LoVo (cell line): ENCODE data around the gene IP6K2.
"Not testable (repeated sequence)": the region's sequence is repeated elsewhere in the genome, so short reads cannot be mapped to it uniquely, and the experiment has no call there.

Experiments used
- DNase-seq: peaks from one replicate; pipeline ENCODE4 v3.0.0-alpha.2; 2016; ENCODE audit warnings: low spot score

The IP6K2 gene

DNA sequence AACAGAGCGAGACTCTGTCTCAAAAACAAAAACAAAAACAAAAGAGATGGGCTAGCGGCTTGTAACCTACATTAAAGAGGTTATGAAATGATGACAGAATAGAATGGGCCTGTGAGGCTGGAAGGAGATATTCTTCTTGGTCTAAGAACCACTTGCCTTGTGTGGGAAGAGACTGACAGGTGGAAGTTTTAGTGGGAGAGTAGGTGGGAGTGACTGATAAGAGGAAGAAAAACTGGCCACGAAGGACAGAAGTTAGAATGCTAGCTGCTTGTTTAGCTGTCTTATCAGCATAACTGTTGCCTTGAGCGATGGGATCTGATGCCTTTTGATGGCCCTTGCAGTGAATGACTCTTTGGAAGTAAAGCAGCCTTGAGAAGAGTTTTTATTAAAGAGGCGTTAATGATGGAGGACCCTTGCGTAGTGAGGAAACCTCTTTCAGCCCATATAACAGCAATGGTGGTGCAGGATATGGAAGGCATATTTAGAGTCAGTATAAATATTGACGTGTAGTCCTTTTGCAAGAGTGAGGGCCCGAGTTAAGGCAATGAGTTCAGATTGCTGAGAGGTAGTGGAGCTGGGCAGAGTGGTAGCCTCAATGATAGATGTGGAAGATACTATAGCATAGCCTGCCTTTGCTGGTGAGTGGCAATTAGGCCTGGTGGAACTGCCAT lies 8.3 kb upstream of the IP6K2 start:
- not testable (repeated sequence) for DNase-seq

DNA sequence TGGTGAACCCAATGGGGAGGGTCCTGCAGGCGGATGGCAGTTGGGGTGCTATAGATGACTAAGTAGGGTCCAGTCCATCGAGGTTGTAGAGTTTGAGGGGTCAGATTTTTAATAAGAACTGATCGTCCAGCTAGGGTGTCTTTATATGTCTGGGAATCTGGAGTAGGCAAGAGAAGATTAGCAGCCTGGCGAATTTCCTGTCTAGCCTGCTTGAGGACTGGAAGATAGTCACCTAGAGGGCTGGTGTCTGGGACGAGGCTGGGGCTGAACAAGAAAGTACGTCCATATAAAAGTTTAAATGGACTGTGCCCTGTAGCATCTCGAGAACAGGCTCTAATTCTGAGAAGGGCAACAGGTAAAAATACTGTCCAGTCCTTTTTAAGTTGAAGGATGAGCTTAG lies 6.7 kb upstream of the IP6K2 start:
- DNase-seq: no peak

DNA sequence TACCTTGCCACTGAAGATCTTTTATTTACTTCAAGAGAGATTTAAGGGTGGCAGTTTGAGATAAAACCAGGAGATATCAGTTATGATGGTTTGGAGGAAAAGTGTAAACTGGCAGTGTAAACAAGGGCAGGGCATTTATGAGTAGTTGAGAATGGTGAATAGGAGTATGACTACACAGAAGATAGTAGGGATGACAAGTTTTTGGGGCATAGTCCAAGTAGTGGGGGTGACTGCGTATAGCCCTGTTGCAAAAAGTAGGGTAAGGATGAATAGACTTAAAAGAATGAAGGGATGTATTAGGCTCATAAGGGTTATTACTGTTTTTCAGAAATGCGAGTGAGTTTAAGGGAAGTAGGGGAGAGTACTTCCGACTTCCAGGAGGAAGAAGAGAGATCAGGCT lies 6.3 kb upstream of the IP6K2 start:
- DNase-seq: not testable (repeated sequence)

DNA sequence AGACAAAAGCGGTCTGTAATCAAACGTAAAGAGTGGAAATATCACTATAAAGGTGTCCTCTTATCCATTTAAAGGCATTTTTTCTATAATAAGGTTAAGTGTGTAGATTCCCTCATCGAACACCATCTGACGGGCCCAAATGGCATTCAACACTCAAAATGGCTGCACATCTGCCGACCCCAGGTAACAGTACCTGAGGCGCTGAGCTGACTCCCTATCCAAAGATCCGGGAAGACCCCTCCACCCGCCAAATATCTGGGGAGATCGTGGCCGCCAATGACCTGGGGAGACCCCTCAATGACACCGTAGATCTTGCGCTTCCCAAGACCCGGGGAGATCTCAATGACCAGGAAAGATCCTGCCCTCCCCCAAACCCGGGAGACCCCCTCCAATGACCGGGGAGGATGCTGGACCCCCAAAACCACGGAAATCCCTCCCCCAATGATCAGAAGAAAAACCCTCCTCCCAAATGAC lies 476 bp downstream of the IP6K2 start:
- peak; percentile 29 for DNase-seq

DNA sequence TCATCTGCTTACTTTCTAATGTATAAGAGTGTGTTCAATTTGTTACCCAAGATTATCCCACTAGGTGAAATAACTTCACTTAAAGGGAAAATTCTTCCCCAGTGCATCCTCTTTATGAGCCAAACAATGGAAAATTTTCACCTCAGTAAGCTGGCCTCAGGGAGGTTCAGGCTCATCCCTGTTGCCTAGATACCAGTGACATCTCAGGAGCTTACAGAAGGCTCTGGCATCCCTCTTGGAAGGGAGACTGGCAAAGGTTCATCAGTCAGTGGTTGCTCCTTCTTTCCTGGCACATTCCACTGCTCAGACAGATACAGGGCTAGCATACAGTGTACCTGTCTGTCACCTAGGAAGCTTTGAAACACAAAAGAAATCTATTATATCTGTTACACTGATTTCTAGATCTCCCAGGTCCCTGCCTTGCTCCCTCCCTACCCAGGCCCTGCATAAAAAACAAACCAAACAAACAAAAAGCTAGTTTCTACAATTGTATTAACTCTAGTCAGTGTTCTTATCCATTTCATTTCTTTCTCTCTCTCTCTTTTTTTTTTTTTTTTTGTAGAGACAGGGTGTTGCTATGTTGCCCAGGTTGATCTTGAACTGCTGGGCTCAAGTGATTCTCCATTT lies 1.7 kb downstream of the IP6K2 start:
- peak; percentile 28 for DNase-seq

DNA sequence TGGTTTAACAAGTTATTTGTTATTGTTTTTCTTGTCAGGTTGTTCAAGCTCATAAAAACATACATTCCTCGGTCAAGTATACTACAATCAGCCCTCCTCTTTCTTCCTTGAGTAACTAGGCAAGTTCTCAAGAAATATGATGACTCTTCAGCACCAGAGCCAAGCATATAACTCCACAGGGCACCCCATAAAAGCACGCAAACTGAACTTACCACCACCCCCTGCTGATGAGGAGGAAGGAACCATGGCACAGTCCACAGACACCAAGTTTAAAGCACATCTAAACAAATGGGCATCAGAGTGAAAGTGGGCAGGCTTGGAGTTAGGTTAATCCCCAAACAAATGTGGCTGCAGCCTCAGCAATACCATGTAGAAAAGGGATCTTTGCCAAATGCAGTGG lies 5.3 kb downstream of the IP6K2 start:
- DNase-seq: peak; percentile 38

DNA sequence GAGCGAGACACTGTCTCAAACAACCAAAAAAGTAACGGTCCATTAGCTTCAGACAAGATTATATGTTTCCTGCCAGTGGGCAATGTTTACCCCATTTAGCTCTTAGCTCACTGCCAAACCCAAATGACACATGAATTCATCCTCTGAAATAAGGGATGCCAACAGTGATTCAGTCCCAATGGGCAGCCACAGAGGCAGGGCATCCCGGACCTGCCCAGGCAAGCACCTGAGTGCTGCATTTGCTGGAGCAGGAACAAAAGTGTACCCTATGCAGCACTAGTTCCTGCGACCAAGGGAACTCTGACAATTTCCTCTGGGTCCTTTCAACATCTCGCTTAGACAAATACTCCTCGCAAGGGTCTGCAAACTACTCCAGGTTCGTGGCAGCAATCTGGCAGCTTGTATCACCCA lies 8.0 kb downstream of the IP6K2 start:
- no peak for DNase-seq

DNA sequence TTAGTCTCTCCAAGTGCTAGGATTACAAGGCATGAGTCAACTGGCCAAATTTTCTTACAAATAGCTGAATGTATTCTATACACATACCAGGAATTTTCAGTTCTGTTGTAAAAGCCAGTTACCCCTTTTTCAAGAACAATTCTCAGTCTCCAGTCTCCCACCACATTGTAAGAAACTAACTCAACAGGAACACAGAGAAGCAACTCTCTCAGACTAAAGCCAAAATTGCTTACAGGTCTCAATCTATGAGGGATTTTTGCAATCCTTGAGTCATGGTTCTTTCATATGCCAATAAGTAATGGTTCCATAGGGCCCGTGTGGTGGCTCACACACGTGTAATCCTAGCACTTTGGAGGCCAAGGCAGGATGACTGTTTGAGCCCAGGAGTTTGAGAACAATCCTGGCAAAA lies 8.5 kb downstream of the IP6K2 start:
- no peak for DNase-seq

DNA sequence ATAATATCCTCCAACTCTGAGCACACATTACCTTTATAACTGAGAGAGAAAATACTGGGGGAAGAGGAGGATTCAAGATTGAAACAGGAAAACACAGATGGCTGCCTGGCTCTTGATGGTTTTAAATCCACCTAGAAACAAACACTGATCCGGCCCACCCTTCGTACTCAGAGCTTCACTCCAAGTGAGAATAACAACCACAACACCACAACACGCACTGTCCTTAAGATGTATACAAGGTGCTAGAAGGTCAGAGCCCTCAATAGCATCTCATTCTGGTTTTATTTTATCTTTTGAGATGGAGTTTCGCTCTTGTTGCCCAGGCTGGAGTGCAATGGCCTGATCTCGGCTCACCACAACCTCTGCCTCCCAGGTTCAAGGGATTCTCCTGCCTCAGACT lies 9.9 kb downstream of the IP6K2 start:
- DNase-seq: no peak

DNA sequence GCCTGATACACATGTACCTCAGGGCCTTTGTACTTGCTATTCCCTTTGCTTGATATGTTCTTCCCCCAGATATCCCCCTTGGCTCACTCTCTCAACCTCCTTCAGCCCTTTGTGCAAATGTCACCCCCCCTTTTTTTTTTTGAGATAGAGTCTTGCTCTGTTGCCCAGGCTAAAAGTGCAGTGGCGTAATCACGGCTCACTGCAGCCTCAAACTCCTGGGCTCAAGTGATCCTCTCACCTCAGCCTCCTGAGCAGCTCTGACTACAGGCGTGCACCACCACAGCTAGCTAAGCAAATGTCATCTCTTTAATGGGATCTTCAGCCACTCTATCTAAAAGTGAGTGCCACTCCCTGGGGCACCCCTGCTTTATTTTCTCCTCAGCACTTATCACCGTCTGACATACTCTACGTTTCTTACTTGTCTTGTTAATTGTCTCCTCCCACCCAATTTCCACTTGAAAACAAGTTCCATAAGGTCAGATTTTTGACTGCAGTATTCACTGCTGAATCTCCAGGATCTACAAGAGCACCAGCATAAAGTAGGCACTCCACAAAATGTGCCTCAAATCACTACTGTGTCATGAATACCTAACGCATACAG lies 14.6 kb downstream of the IP6K2 start:
- DNase-seq: no peak

DNA sequence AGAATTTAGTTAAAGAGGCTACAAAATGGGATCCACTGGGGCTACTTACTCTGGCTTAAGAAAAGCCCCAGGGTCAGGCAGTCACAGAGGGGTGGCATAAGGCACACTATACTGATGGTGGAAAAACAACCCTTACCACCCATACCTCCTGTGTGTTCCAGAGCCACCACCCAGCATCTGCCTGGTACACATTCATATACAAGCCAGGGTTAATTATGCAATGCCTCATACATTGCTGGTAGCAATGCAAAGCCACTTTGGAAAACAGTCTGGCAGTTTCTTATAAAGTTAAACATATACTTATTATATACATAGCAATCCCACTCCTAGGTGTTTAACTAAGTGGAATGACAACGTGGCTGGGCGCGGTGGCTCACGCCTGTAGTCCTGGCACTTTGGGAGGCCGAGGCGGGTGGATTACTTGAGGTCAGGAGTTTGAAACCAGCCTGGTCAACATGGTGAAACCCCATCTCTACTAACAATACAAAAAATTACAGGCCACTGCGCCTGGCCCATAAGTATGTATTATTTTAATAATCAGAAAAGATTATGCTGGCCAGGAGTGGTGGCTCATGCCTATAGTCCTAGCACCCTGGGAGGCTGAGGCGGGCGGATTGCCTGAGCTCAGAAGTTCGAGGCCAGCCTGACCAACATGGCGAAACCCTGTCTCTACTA lies 16.2 kb downstream of the IP6K2 start:
- DNase-seq: no peak

DNA sequence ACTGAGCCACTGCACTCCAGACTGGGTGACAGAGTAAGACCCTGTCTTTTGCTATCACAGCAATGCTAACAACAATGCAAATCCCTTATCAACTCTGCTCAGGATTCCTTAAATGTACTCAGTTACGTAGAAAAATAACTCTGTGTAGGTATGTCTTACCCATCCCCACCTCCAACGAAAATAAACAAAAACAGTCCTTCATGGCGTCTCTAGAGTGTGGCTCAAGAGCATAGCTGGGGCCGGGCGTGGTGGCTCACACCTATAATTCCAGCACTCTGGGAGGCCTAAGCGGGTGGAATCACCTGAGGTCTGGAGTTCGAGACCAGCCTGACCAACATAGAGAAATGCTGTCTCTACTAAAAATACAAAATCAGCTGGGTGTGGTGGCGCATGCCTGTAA lies 18.1 kb downstream of the IP6K2 start:
- no peak for DNase-seq

DNA sequence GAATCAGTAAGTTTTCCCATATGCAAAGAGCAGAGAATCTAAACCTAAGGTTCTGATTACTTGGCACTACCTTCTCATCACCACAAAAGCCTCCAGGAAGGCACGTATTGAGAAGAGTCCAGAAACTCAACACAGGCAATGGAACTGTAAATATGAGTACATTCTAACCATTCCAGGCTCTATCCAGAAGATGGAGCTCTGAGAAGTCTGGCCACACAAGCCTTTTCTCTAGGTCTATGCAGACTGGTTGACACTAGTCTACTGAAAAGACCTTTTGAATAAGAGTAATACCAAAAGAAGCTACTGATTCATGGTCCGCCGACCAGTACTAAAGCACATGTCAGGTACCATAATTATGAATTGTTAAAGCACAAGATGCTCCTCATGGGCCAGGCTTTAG lies 19.1 kb downstream of the IP6K2 start:
- no peak for DNase-seq

DNA sequence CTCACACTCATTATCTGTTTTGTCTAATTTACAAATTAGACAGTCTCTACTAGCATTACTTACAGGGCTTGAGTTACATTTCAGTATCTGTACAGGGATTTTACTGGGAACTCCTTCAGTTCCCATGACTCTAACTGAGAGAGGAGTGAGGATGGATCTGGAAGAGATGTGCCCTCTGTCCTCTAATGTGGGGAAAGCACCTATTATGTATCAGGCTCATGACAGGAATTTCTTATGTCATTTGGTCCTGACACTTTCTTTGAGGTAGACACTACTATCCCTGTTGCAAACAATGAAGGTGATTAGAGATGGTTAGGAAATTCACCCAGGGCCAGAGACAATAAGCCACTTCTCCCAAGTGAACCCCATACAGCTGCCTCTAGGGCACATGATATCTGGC lies 20.4 kb downstream of the IP6K2 start:
- no peak for DNase-seq

DNA sequence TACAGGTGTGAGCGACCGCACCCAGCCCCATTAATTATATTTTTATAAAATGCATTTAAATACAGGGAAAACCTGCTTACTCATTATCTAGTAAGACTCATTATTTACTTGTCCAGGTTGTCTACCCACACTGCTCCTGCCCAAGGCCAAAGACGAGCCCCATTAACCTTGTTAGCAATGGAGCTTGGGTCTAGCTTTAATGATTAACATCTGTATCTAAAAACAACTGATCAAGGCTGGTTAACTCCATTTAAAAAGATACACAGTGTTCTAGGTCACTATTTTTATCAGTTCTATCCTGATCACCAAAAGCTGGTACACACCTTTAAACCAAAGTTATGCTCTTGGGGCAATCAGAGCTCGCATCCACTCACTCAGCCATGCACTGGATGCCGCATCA lies 20.9 kb downstream of the IP6K2 start:
- no peak for DNase-seq

DNA sequence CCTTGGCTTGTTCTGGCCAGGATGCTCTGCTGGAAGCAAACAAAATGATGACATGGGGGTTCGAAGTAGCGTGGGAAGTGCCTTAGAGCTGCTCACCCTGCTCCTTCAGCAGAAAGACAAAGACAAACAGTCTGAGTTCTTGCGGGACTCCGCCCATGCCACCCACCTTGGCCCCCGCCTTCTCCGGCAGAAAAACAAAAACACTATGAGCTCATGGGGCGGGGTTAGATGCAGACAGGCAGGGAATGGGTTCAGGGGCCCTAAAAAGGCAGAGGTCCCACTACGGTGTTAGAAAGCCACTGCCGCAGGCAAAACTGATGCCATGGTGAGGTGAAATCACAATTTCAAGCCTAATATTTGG lies 21.6 kb downstream of the IP6K2 start:
- no peak for DNase-seq

DNA sequence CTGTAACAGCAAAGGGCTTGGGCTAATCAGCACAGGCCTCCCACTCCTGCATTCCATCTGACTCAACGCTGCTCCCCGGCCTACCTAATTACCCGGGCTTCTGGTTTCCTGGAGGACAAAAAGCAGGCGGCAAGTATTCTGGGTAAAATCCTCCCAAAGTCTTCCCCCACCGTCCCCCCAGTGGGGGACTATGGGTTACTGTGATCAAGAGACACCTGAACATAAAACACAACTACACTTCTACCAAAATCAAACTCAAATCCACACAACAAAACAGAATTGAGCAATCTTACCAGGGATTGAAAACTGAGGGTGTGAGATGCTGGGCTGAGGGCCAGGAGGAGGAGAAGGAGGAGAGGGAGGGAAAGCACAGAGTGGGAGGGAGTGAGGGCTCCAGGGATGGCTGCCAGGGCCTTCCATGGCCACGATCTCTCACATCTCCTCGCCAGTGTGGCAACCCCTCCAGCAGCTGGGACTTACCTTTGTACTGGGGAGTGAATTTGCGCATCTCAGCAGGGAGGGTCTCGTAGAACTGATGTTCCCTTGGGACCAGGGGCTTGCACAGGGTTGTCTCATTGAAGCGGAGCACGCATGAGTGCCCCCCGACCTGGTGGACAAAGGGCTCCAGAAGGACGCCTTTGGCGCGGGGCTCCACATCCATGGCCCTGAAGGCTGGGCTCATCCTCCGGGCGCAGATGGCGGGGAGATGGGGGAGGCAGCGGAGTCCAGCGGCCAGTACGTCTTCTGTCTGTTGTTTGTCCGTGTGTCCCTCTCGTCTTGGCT lies 22.2 kb downstream of the IP6K2 start:
- DNase-seq: no peak

DNA sequence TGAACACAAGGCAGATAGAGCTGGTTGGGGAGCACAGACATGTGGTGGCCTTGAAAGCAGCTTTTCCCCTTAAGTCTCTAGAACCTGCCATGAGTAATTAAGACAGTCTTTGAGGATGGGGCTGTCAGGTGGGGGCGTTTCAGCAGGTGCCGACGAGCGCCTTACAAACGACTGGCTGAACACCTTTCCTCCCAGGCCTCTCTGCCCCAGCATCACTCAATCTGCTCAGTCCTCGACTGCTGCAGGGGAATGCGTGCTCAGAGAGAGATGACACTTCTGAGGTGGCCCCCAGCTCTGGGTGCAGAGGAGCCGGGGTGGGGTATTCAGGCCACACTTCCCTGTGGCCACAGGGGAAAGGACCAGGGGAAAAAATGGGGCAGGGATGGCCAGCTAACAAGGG lies 23.2 kb downstream of the IP6K2 start:
- no peak for DNase-seq

DNA sequence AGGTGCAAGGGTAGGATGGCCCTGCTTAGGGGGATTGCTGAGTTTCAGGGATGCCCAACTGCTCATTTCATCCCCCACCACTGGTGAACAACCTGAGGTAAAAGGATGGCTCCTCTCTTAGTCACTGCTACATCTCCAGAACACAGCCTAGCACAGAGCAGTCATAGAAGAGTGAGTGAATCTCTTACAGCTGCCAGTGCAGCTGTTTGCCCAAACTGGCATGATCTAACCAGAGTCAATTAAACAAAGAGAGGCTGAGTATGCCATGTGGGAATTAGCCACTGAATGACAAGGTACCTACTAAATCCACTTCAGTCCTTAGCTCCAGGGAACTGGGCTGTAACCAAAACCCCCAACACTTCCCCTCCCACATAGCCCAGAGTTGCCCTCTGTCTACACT lies 24.5 kb downstream of the IP6K2 start:
- DNase-seq: no peak

DNA sequence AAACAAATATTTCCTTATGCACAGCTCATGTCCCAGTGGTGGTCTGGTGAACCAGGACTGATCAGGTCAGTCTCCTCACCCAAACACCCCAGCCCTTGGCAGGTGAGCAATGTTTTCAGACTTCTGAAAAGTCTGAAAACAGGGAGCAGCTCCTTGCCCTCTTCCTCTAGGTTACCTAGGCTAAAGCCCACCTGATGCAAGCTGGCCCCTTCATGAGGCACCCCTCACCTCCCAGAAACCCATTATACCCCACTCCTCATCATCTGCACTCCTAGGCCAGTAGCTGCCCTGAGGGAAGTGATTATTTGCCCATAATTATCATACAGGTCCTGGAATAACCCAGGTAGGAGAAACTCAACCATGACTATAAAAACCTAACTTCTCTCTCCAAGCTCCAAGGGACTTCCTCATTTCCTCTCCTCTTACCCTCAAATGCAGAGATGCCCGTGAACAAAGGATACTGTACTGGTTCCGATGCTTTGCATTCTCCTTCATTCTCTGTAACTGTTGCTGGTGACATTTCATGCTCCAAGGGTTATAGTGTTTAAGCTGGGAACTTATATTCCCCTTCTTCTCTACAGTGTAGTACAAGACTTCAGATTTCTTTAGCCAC lies 26.1 kb downstream of the IP6K2 start:
- no peak for DNase-seq

DNA sequence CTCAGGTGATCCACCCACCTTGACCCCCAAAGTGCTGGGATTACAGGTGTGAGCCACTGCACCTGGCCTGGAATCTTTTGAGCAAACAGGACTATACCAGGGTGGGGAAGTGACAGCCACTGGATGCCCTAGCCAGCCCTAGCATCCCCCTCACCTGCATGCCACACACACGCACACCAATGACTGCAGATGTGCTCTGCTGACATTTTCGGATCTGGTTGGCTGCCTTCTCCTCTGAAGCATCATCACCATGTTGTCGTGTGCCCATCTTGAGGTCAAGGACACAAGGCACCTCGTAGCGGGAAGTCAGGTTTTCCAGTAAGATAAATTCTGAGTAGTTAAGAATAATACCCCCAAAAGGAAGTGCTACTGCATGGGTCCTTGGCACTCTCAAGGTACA lies 27.6 kb downstream of the IP6K2 start:
- no peak for DNase-seq

DNA sequence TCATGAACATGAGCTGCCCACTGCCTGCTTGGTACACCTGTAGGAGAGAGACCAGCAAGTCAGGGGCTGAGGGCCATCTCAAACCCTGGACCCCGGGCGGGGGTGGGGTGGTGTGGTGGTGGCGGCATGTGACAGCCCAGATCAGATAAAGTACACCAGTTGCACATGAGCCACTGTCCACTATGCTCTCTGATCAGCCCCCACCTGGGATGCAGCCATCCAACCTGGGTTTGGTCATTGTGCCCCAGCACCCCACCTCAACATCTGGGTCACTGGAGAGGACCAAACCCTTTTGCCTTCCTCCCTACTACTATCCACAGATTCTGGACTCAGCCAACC lies 28.3 kb downstream of the IP6K2 start:
- DNase-seq: no peak
